GM12892 (cell line): ENCODE measurements around the gene UEVLD.

Source experiments
- DNase-seq: peaks from one replicate; pipeline ENCODE4 v3.0.0; 2011; ENCODE audit not compliant: insufficient read length
- FAIRE-seq: peaks from 2 replicates; lab custom pipeline; 2011; peaks lifted over from hg19 to GRCh38; lab: Jason Lieb, UNC
- POLR2A ChIP-seq: IDR thresholded peaks from 2 replicates; pipeline ENCODE4 v1.6.1; 2011; ENCODE audit warnings: low read depth, low read length, control low read depth
- POLR2AphosphoS5 ChIP-seq: IDR thresholded peaks from 2 replicates; pipeline ENCODE4 v1.6.1; 2011; ENCODE audit warnings: low read depth, low read length, control low read depth
- TAF1 ChIP-seq: IDR thresholded peaks from 2 replicates; pipeline ENCODE4 v1.6.1; 2011; ENCODE audit warnings: low read depth, mild to moderate bottlenecking, control low read depth, low read length, borderline replicate concordance

UEVLD gene

GRCh38 chr11:18526521-18527296 is 61.8 kb downstream of the UEVLD start, which contains the start of gene TSG101:
Gene TSG101, minus strand, starts transcription at chr11:18526942. Its CDS starts 126 bp downstream, at chr11:18526816.
- peak; percentile 99 for FAIRE-seq
- peak; percentile 97 for TF ChIP-seq POLR2A
- TF ChIP-seq POLR2AphosphoS5: peak; percentile 94
- peak; percentile 89 for TF ChIP-seq TAF1

GRCh38 chr11:18526130-18526520 is 62.4 kb downstream of the UEVLD start:
- DNase-seq: no peak
- TF ChIP-seq POLR2A (no peak), TAF1 (no peak), POLR2AphosphoS5 (no peak)
- no peak for FAIRE-seq

More at GRCh38 chr11:18526521-18527296, 61.8 kb downstream of the UEVLD start, which contains the start of gene TSG101:
- DNase-seq: peak; percentile 79

GRCh38 chr11:18524248-18524647 is 64.3 kb downstream of the UEVLD start:
- FAIRE-seq: no peak
- TF ChIP-seq TAF1 (no peak), POLR2A (no peak), POLR2AphosphoS5 (no peak)
- no peak for DNase-seq

- no peak for DNase-seq
- TF ChIP-seq TAF1: no peak
- TF ChIP-seq POLR2AphosphoS5: no peak
- TF ChIP-seq POLR2A: no peak
- no peak for FAIRE-seq
Measured at GRCh38 chr11:18523084-18523483, 65.5 kb downstream of the UEVLD start.

- no peak for DNase-seq
- peak; percentile 42 for FAIRE-seq
- TF ChIP-seq TAF1 (no peak), POLR2AphosphoS5 (no peak), POLR2A (no peak)
Measured at GRCh38 chr11:18522388-18522787, 66.1 kb downstream of the UEVLD start.

- DNase-seq (no peak), FAIRE-seq (no peak)
- TF ChIP-seq POLR2AphosphoS5: no peak
- no peak for TF ChIP-seq TAF1
- no peak for TF ChIP-seq POLR2A
Measured at GRCh38 chr11:18521122-18521521, 67.4 kb downstream of the UEVLD start.

GRCh38 chr11:18502352-18502751 is 86.2 kb downstream of the UEVLD start:
- TF ChIP-seq POLR2AphosphoS5: no peak
- TF ChIP-seq TAF1: no peak
- TF ChIP-seq POLR2A: no peak
- DNase-seq: no peak
- no peak for FAIRE-seq

- DNase-seq: no peak
- peak; percentile 14 for FAIRE-seq
- no peak for TF ChIP-seq POLR2A
Measured at GRCh38 chr11:18501629-18502028, 86.9 kb downstream of the UEVLD start.

GRCh38 chr11:18498039-18498438 is 90.5 kb downstream of the UEVLD start:
- FAIRE-seq: no peak
- DNase-seq: no peak
- TF ChIP-seq POLR2AphosphoS5: no peak
- TF ChIP-seq POLR2A: no peak
- TF ChIP-seq TAF1: no peak

- no peak for FAIRE-seq
- DNase-seq: no peak
- TF ChIP-seq POLR2AphosphoS5 (no peak), TAF1 (no peak), POLR2A (no peak)
Measured at GRCh38 chr11:18495703-18496102, 92.8 kb downstream of the UEVLD start.

- FAIRE-seq (peak; percentile 67), DNase-seq (no peak)
- TF ChIP-seq TAF1 (no peak), POLR2A (no peak), POLR2AphosphoS5 (no peak)
Measured at GRCh38 chr11:18495271-18495670, 93.3 kb downstream of the UEVLD start.

- no peak for DNase-seq
- TF ChIP-seq POLR2AphosphoS5: no peak
- TF ChIP-seq TAF1: no peak
- TF ChIP-seq POLR2A: no peak
- no peak for FAIRE-seq
Measured at GRCh38 chr11:18493310-18493709, 95.2 kb downstream of the UEVLD start.

GRCh38 chr11:18492888-18493287 is 95.6 kb downstream of the UEVLD start:
- TF ChIP-seq POLR2A (no peak), TAF1 (no peak), POLR2AphosphoS5 (no peak)
- DNase-seq (no peak), FAIRE-seq (no peak)
